Muscle of arm (tissue), 12 donors: ENCODE results near the gene CGAS. TPM values are rescaled to one million over a fixed set of nuclear protein-coding genes. Genes with fewer than 3 reads are reported as not detected.
A peak's percentile ranks its signal among the peaks of the same experiment; 100 is the strongest.
"Not testable (repeated sequence)": the region's sequence is repeated elsewhere in the genome, so short reads cannot be mapped to it uniquely, and the experiment has no call there.

Experiments
- DNase-seq: peaks from one replicate; pipeline ENCODE4 v3.0.0-alpha.2; 2013
- polyA plus RNA-seq, 12 donors: library from polyadenylated mRNA; unstranded; fragments of 120-200 nt; gene quantifications; one replicate each; pipeline ENCODE4 v1.2.1, GENCODE V29; 2013; ENCODE audit not compliant: insufficient read length in 12 of 12

CGAS gene
- polyA plus RNA-seq, 12 donors, result 4.3 to 9.8 (median 5.1) TPM; not detected in 1

GRCh38 chr6:73400656-73401055, 51.4 kb downstream of the CGAS start:
- DNase-seq, result no peak

GRCh38 chr6:73395875-73396274, 56.2 kb downstream of the CGAS start:
- no peak for DNase-seq

- DNase-seq, result peak; percentile 29
Observed at GRCh38 chr6:73394577-73395354, 57.3 kb downstream of the CGAS start, which contains the start of gene DDX43. DDX43 (plus strand) TSS chr6:73394828; CDS start chr6:73394906, 78 bp downstream.

GRCh38 chr6:73393278-73393677, 58.8 kb downstream of the CGAS start:
- no peak for DNase-seq

- DNase-seq, result not testable (repeated sequence)
Observed at GRCh38 chr6:73392188-73392587, 59.9 kb downstream of the CGAS start.

- DNase-seq, result no peak
Observed at GRCh38 chr6:73391675-73392074, 60.4 kb downstream of the CGAS start.

GRCh38 chr6:73389854-73390253, 62.2 kb downstream of the CGAS start:
- DNase-seq, result no peak

- peak; percentile 41 for DNase-seq
Observed at GRCh38 chr6:73388800-73389512, 63.1 kb downstream of the CGAS start.

GRCh38 chr6:73388433-73388799, 63.7 kb downstream of the CGAS start:
- DNase-seq, result no peak

- no peak for DNase-seq
Observed at GRCh38 chr6:73382462-73383113, 69.5 kb downstream of the CGAS start.

- DNase-seq, result not testable (repeated sequence)
Observed at GRCh38 chr6:73381531-73381930, 70.6 kb downstream of the CGAS start.

GRCh38 chr6:73377225-73377624, 74.9 kb downstream of the CGAS start:
- no peak for DNase-seq

- no peak for DNase-seq
Observed at GRCh38 chr6:73375216-73375615, 76.9 kb downstream of the CGAS start.

Other genes with a start within 250 kb of the CGAS start
- under 1 TPM in 4 of 12 donors, not detected in 8; 0.29 to 0.42 (median 0.39) TPM for gene KHDC1L, start 226.8 kb downstream of the CGAS start, polyA plus RNA-seq
- 1 to 10 TPM in 10 of 12 donors, not detected in 2; 3.6 to 5.4 (median 4.4) TPM for gene KHDC1, start 189.1 kb downstream of the CGAS start, polyA plus RNA-seq
- gene DPPA5, start 98.0 kb downstream of the CGAS start, polyA plus RNA-seq, result not detected
- gene KHDC3L, start 89.6 kb downstream of the CGAS start, polyA plus RNA-seq, result not detected
- gene OOEP, start 82.4 kb downstream of the CGAS start, polyA plus RNA-seq, result under 1 TPM in 3 of 12 donors, not detected in 9; 0.16 to 0.34 (median 0.21) TPM
- 1 to 10 TPM in 1 of 12 donors, under 1 TPM in 8, not detected in 3; 0.15 to 1.3 (median 0.77) TPM for gene DDX43, start 57.5 kb downstream of the CGAS start, polyA plus RNA-seq
- gene MTO1, start 9.4 kb upstream of the CGAS start, polyA plus RNA-seq, result 10 to 100 TPM in 11 of 12 donors, not detected in 1; 12.3 to 23.6 (median 21.0) TPM
- over 10,000 TPM in 11 of 12 donors, 1,000 to 10,000 TPM in 1; 5,408 to 26,661 (median 22,680) TPM for gene EEF1A1, start 68.7 kb upstream of the CGAS start, polyA plus RNA-seq
- 10 to 100 TPM in 11 of 12 donors, not detected in 1; 14.1 to 31.8 (median 17.3) TPM for gene SLC17A5, start 201.7 kb upstream of the CGAS start, polyA plus RNA-seq
- gene CD109, start 243.9 kb upstream of the CGAS start, polyA plus RNA-seq, result 10 to 100 TPM in 11 of 12 donors, not detected in 1; 12.5 to 40.6 (median 19.6) TPM